LNCaP clone FGC (cell line): ENCODE measurements around the gene MPHOSPH9.

ENCODE experiments used
- DNase-seq: peaks from one replicate; pipeline ENCODE4 v3.0.0-alpha.2; 2011; ENCODE audit warnings: low read depth
- H3K4me3 ChIP-seq: 2 replicates; pipeline ENCODE4 v1.5.1; 2011; ENCODE audit warnings: mild to moderate bottlenecking, low read depth, low read length, control low read depth
- CTCF ChIP-seq: IDR thresholded peaks from 2 replicates; pipeline ENCODE4 v1.5.1; 2012; ENCODE audit warnings: mild to moderate bottlenecking; ENCODE audit not compliant: control insufficient read depth, insufficient read depth; ENCODE audit errors: extremely low read depth

Gene MPHOSPH9

DNA sequence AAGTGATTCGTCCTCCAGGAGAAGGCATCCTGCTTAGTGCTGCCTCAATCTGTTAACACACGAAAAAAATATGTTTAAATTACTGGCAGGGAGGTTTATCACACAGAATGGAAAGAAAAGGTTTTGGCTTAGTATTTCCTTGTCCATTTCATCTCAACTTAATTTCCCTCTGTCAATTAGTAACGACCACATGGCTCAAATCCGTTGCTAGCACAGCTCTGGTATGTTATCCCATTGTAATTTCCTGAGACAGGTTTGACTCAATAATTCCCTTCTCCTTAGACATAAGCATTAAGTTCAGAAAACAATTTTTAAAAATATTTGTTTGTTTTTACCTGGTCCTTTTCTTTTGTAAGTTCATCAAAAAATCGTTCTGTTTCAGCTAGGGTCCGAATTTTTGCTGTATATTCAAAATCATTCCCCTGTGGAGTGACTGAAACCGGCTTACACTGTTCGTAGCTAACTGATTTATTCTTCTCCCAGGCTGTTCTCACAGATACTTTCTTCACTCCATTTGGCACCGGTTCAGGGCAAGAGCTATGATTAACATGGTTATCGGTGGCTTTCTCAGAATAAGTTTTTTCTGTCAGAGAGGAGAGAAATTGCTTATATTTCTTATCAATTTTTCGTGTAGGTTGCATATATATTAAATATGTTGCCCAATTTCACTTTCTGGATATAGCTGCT lies 72.0 kb downstream of the MPHOSPH9 start:
- H3K4me3 ChIP-seq = no peak overlapping the region
- DNase-seq = no peak
- no peak for TF ChIP-seq CTCF

DNA sequence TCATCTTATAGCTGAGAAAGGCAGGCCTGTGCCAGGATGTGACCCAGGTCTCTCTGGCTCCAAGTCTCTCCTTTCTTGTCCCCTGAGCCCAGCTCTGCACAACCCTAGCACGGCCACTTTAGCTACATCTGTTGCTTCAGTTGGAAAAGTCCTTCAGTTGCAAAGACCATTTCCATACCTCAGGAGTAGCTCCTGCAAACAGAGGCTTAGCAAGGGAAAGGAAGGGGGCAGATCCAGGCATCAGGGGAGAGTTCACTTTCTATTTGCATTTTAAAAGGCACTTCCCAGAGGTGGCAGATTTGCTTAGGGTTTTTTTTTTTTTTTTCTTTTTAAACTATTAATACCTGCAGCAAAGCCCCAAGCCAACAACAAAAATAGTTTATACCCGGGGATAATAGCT lies 79.0 kb downstream of the MPHOSPH9 start:
- TF ChIP-seq CTCF = no peak
- H3K4me3 ChIP-seq = no peak overlapping the region
- no peak for DNase-seq

DNA sequence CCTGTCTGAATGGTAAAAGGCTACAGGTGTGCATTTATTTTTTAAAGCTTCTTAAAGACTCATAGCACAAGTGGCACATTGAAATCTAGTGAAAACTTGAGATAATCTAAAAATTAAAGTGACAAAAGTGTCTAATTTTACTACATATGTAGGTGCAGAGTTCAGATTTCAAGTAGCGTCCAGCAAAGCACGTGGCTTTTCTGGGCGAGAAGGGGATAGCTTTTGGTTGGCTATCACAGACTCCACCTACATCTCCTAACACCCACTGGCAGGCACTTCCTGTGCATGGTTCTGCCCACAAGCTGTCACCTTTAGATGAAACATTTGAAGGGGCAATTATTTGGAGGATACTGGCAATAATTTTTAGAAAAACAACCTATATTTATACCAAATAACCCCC lies 80.1 kb downstream of the MPHOSPH9 start:
- no peak overlapping the region for H3K4me3 ChIP-seq
- DNase-seq = no peak
- TF ChIP-seq CTCF = no peak

DNA sequence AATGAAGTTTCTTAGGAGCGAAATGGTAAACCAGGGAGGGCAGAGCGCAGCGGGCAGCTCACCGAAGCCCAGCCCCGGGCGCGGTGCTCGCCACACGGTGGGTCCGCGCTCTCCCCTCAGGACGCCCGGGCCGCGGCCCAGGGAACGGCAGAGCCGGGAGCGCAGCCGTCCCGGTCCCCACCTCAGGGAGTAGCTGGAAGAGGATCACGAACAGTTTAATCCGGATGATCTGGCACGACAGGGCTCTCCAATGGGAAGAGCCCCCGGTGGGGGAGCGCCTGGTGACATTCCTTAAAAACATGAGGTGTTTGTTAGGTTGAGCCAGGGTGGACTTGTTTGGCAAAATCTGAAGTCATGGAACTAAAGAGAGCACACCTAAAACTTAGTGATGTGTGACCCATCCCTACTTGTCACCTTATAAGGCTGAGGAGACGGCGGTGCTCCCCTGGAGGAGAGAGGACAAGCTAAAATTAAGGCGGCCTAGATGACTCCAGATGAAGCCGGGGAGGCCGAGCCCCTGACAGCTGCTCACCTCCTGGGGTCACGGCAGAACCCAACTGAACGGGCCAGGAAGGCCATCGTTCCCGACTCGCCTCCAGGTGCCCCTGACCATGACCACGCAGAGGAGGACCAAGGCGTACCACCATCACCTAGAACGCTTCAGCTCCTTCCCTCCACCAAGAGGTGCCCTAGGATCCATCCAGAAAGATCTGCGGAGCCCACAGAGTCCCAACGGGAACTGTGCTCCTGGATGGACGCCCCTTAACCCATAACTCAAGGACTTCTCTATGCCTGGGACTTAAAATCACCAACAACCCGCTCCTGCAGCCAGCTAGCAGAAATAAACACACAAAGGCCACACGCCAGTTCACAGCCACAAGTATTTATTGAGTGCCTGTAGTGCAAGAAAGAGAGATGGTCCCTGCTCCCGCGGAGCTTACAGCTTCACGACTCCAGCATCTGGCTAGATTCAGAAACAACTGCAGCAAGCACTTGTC lies 81.2 kb downstream of the MPHOSPH9 start:
- no peak for DNase-seq
- H3K4me3 ChIP-seq = peak overlapping the region; percentile 54
- TF ChIP-seq CTCF = no peak

DNA sequence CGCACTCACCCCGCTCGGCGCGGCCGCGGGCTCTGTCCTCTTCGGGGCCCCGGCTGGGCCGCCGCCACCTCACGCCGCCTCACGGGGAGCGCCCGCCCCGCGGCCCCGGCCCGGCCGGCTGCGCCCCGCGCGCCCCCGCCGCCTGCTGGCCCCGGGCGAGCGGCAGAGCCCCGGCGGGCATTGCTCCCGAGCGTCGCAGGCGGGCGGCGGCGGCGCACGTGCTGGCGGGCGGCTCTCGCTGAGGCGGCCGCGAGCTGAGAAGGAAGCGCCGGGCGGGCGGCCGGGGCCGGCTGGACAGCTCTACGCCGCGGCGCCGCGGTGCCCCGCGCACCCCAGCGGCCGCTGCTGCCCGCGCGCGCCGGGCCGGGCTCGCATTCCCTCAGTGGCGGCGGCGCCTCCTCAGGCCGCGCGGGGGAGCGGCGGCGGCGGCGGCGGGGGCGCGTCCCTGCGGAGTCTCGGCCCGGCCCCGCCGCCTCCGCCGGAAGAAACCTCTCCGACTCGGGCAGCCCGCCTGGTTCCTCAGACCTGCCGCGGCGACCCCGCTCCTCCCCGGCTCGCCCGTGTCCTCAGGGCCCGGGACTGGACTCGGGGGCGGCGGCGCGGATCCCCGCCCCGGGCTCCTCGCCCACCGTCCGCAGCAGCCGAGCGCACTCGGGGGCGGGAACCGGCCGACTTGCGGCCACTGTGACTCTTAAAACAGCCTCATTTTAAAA lies 82.0 kb downstream of the MPHOSPH9 start, which contains the start of gene PITPNM2:
Gene PITPNM2, minus strand, starts transcription at position 347 of the 713 bp plus-strand sequence. CDS start 116,500 bp downstream, outside the sequence.
- DNase-seq = no peak
- peak within 1 kb of the TSS; percentile 59 for H3K4me3 ChIP-seq
- peak; percentile 56 for TF ChIP-seq CTCF

DNA sequence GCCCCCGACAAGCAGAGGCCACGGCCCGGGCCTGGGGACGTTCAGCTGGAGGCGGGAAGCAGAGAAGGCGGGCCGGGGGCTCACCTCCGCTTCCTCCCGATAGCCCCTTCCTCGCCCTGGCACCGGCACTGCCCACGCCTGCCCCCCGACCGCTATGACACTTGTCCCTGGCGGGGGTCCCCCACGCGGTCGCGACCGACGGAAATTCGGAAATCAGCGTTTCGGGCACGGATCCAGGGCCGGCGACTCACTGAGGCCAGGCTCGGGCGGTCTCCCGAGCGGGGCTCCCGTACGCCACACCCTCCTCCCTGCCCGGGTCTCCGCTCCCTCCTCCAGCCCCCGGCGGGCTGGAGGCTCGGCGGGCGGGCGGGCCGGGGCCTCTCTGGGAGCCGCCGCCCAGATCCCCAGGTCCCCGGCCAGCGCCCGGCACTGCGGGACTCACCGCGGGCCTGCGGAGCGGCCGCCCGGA lies 82.6 kb downstream of the MPHOSPH9 start:
- DNase-seq = no peak
- TF ChIP-seq CTCF = no peak
- H3K4me3 ChIP-seq = peak overlapping the region; percentile 59
